ENCODE results near the gene MCM8.

GRCh38 chr20:6017880-6018279, 67.4 kb downstream of the MCM8 start:
- TF ChIP-seq, protein P1, sequence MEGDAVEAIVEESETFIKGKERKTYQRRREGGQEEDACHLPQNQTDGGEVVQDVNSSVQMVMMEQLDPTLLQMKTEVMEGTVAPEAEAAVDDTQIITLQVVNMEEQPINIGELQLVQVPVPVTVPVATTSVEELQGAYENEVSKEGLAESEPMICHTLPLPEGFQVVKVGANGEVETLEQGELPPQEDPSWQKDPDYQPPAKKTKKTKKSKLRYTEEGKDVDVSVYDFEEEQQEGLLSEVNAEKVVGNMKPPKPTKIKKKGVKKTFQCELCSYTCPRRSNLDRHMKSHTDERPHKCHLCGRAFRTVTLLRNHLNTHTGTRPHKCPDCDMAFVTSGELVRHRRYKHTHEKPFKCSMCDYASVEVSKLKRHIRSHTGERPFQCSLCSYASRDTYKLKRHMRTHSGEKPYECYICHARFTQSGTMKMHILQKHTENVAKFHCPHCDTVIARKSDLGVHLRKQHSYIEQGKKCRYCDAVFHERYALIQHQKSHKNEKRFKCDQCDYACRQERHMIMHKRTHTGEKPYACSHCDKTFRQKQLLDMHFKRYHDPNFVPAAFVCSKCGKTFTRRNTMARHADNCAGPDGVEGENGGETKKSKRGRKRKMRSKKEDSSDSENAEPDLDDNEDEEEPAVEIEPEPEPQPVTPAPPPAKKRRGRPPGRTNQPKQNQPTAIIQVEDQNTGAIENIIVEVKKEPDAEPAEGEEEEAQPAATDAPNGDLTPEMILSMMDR (IDR thresholded peaks at IDR 0.05), result no peak
- TF ChIP-seq POLR2A (IDR thresholded peaks at IDR 0.05), result no peak

All from thyroid gland (tissue), 4 donors.